Measurements from ENCODE around the gene BMPER.

The BMPER gene

GRCh38 chr7:34138483-34138882 is 233.1 kb downstream of the BMPER start:
- Histone ChIP-seq H3K9ac (ENCODE audit: low read length) (no peak overlapping the region), H3K4me3 (ENCODE audit: low read depth in 1 of 2, low read length in 2 of 2) (no peak overlapping the region), H3K27ac (ENCODE audit: low read depth, low read length) (no peak overlapping the region), H3K27me3 (ENCODE audit: control insufficient read depth in 1 of 2, insufficient read depth in 2 of 2, low read length in 2 of 2) (no peaks in the 10 kb centered on the region), H3K36me3 (ENCODE audit: insufficient read depth, low read length) (no peaks in the 10 kb centered on the region), H3K9me3 (ENCODE audit: low read length) (no peaks in the 10 kb centered on the region), H3K4me1 (ENCODE audit: insufficient read depth, low read length) (no peaks in the 10 kb centered on the region)

DNA sequence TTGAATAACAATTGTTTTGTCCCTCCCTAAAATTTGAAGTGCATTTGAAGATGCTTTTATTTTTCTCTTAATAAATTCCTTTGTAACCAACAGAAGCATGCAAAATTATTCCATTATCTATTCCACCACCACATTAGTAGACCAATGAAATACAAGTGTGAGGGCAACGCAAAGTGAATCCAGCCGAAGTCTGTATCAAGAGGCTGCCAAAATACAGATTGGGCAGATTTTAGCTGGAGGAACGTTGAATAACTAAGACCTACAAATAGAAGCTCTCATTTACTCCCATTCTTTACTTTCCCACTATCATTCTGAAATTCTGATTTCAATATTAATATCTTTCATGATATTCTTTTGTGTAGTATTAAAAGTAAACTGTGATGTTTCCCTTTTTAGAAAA is 233.7 kb downstream of the BMPER start:
- Histone ChIP-seq H3K36me3 (ENCODE audit: insufficient read depth, low read length) (no peaks in the 10 kb centered on the region), H3K4me3 (ENCODE audit: low read depth in 1 of 2, low read length in 2 of 2) (no peak overlapping the region), H3K4me1 (ENCODE audit: insufficient read depth, low read length) (no peaks in the 10 kb centered on the region), H3K9me3 (ENCODE audit: low read length) (no peaks in the 10 kb centered on the region), H3K27ac (ENCODE audit: low read depth, low read length) (no peak overlapping the region), H3K27me3 (ENCODE audit: control insufficient read depth in 1 of 2, insufficient read depth in 2 of 2, low read length in 2 of 2) (no peaks in the 10 kb centered on the region), H3K9ac (ENCODE audit: low read length) (no peak overlapping the region)

DNA sequence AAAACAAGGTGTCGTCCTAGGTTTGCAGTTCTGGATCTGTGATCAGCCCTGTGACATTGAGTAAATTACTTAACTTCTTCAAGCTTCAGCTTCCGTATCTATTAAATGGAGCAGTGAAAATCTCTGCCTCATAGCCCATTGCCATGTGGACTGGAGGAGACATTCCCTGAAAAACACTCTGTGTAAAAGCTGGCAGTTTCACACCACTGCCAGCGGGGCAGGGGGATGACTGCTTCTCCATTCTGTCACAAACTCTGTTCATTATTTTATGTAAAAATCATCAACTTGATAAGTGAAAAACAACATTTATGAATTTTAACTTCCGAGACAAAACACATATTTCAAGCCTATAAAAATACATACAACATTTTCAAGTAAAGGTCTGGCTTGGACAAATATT is 234.7 kb downstream of the BMPER start:
- Histone ChIP-seq H3K9me3 (ENCODE audit: low read length) (no peaks in the 10 kb centered on the region), H3K4me1 (ENCODE audit: insufficient read depth, low read length) (no peaks in the 10 kb centered on the region), H3K27ac (ENCODE audit: low read depth, low read length) (no peak overlapping the region), H3K36me3 (ENCODE audit: insufficient read depth, low read length) (no peaks in the 10 kb centered on the region), H3K27me3 (ENCODE audit: control insufficient read depth in 1 of 2, insufficient read depth in 2 of 2, low read length in 2 of 2) (no peaks in the 10 kb centered on the region), H3K9ac (ENCODE audit: low read length) (no peak overlapping the region), H3K4me3 (ENCODE audit: low read depth in 1 of 2, low read length in 2 of 2) (no peak overlapping the region)

GRCh38 chr7:34143402-34143801 is 238.1 kb downstream of the BMPER start:
- Histone ChIP-seq H3K36me3 (ENCODE audit: insufficient read depth, low read length) (no peaks in the 10 kb centered on the region), H3K9ac (ENCODE audit: low read length) (no peak overlapping the region), H3K9me3 (ENCODE audit: low read length) (no peaks in the 10 kb centered on the region), H3K27ac (ENCODE audit: low read depth, low read length) (no peak overlapping the region), H3K4me1 (ENCODE audit: insufficient read depth, low read length) (no peaks in the 10 kb centered on the region), H3K27me3 (ENCODE audit: control insufficient read depth in 1 of 2, insufficient read depth in 2 of 2, low read length in 2 of 2) (no peaks in the 10 kb centered on the region), H3K4me3 (ENCODE audit: low read depth in 1 of 2, low read length in 2 of 2) (no peak overlapping the region)

GRCh38 chr7:34145603-34146002 is 240.3 kb downstream of the BMPER start:
- Histone ChIP-seq H3K4me3 (ENCODE audit: low read depth in 1 of 2, low read length in 2 of 2) (no peak overlapping the region), H3K4me1 (ENCODE audit: insufficient read depth, low read length) (no peaks in the 10 kb centered on the region), H3K9me3 (ENCODE audit: low read length) (no peaks in the 10 kb centered on the region), H3K27ac (ENCODE audit: low read depth, low read length) (no peak overlapping the region), H3K27me3 (ENCODE audit: control insufficient read depth in 1 of 2, insufficient read depth in 2 of 2, low read length in 2 of 2) (no peaks in the 10 kb centered on the region), H3K36me3 (ENCODE audit: insufficient read depth, low read length) (no peaks in the 10 kb centered on the region), H3K9ac (ENCODE audit: low read length) (no peak overlapping the region)

DNA sequence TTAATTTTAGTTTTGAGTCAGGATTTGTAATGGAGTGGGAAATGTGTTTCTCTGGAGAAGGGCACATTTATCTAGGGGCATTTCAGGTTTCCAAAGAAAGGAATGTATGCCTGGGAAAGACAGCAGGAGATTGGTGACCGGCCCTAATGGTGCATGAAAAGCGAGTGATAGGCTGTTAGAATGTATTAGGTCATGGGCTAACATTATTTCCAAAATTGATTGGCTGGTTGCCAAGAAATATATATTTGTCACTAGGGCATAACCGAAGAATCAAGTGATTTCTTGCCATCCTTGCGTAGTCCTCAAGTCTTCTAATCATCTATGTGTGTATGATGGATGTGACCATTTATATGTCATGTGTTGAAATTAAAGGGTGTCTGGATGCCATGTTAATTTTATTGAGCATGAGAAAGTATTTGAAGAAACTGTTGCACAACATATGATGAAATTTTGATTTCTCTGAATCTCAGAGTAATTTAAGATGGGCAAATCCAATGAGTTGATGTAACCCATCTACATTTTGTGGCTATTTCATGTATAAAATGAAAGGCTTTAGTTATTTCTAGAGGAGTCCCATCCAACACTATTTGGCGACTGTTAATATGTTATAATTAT is 248.4 kb downstream of the BMPER start:
- no peak overlapping the region for H3K4me3 ChIP-seq (ENCODE audit: low read depth in 1 of 2, low read length in 2 of 2)

GRCh38 chr7:34155220-34155908 is 250.0 kb downstream of the BMPER start:
- H3K9ac ChIP-seq (ENCODE audit: low read length), result no peak overlapping the region
- H3K4me3 ChIP-seq (ENCODE audit: low read depth in 1 of 2, low read length in 2 of 2), result no peak overlapping the region
- no peaks in the 10 kb centered on the region for H3K27me3 ChIP-seq (ENCODE audit: control insufficient read depth in 1 of 2, insufficient read depth in 2 of 2, low read length in 2 of 2)
- no peak overlapping the region for H3K27ac ChIP-seq (ENCODE audit: low read depth, low read length)
- no peaks in the 10 kb centered on the region for H3K36me3 ChIP-seq (ENCODE audit: insufficient read depth, low read length)
- no peaks in the 10 kb centered on the region for H3K9me3 ChIP-seq (ENCODE audit: low read length)
- peaks cover 10% of the 10 kb centered on the region for H3K4me1 ChIP-seq (ENCODE audit: insufficient read depth, low read length)

More for the DNA sequence above, 248.4 kb downstream of the BMPER start:
- Histone ChIP-seq H3K36me3 (ENCODE audit: insufficient read depth, low read length) (no peaks in the 10 kb centered on the region), H3K9me3 (ENCODE audit: low read length) (no peaks in the 10 kb centered on the region), H3K27ac (ENCODE audit: low read depth, low read length) (no peak overlapping the region), H3K4me1 (ENCODE audit: insufficient read depth, low read length) (peaks cover 4% of the 10 kb centered on the region), H3K27me3 (ENCODE audit: control insufficient read depth in 1 of 2, insufficient read depth in 2 of 2, low read length in 2 of 2) (no peaks in the 10 kb centered on the region), H3K9ac (ENCODE audit: low read length) (no peak overlapping the region)

- H3K27me3 ChIP-seq (ENCODE audit: control insufficient read depth in 1 of 2, insufficient read depth in 2 of 2, low read length in 2 of 2), result no peaks in the 10 kb centered on the region
- H3K9me3 ChIP-seq (ENCODE audit: low read length), result no peaks in the 10 kb centered on the region
- no peak overlapping the region for H3K9ac ChIP-seq (ENCODE audit: low read length)
- H3K27ac ChIP-seq (ENCODE audit: low read depth, low read length), result no peak overlapping the region
- H3K36me3 ChIP-seq (ENCODE audit: insufficient read depth, low read length), result no peaks in the 10 kb centered on the region
- H3K4me3 ChIP-seq (ENCODE audit: low read depth in 1 of 2, low read length in 2 of 2), result no peak overlapping the region
- peaks cover 10% of the 10 kb centered on the region for H3K4me1 ChIP-seq (ENCODE audit: insufficient read depth, low read length)
These were observed 251.0 kb downstream of the BMPER start for GRCh38 chr7:34156336-34156735.

DNA sequence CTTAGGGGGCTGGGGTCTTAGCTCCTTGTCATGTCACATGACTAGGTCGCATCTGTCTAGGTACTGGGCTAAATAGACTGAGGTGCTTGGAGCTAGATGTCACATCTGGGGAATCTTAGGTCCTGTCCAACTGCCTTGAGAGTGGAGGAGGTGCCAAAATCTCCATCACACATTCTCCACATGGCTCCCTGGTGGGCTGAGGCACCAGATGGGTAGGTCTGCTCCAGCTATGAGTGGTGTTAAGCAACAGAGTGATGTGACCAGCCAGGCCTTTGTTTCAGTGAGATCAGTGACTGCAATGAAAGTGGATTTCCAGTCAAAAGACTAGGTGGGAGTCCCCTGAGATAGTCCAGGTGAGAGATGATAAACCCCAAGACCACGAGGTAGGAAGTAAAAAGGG is 251.8 kb downstream of the BMPER start:
- H3K27me3 ChIP-seq (ENCODE audit: control insufficient read depth in 1 of 2, insufficient read depth in 2 of 2, low read length in 2 of 2), result no peaks in the 10 kb centered on the region
- peaks cover 10% of the 10 kb centered on the region for H3K4me1 ChIP-seq (ENCODE audit: insufficient read depth, low read length)
- no peaks in the 10 kb centered on the region for H3K9me3 ChIP-seq (ENCODE audit: low read length)
- H3K36me3 ChIP-seq (ENCODE audit: insufficient read depth, low read length), result no peaks in the 10 kb centered on the region
- H3K27ac ChIP-seq (ENCODE audit: low read depth, low read length), result no peak overlapping the region
- no peak overlapping the region for H3K9ac ChIP-seq (ENCODE audit: low read length)
- H3K4me3 ChIP-seq (ENCODE audit: low read depth in 1 of 2, low read length in 2 of 2), result no peak overlapping the region

DNA sequence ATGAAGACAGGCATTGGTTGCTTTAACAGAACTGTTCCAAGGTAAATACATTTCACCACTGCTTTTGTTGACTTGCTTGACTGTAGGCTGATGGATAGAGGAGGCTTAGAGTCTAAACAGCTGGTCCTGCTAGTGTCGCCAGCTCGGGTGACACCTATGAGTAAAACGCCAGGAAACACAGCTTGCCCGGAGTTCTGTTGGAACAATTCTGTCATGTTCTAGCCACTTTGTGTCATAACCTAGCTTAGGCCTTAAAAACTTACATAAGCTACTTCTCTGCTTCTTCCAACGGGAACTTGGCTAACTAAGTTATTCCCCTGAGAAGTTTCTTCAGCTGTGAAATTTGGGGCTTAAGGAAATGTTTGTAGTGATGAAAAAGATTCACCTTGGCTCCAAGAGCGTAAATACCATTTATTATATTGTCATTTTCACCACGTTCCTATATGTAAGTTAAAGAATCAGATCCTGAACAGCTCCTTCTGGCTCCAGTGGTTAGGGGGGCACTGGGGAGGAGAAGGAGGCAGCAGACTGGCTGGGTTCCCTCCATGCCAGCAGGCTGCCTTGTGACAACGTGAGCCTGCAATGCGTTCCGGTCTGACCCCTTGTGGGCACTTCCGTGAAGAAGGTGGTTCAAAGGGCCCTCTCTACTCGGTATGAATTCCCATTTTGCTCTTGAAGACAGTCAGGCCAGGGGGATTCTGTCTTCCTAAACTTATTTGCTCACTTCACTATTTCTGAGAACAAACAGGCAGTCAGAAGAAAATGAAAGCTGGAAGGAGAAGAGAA is 253.2 kb downstream of the BMPER start:
- no peaks in the 10 kb centered on the region for H3K36me3 ChIP-seq (ENCODE audit: insufficient read depth, low read length)
- H3K4me1 ChIP-seq (ENCODE audit: insufficient read depth, low read length), result peaks cover 10% of the 10 kb centered on the region
- H3K9ac ChIP-seq (ENCODE audit: low read length), result no peak overlapping the region
- H3K27ac ChIP-seq (ENCODE audit: low read depth, low read length), result no peak overlapping the region
- H3K4me3 ChIP-seq (ENCODE audit: low read depth in 1 of 2, low read length in 2 of 2), result peak overlapping the region in 1 of 2 donors; percentile 11
- H3K9me3 ChIP-seq (ENCODE audit: low read length), result no peaks in the 10 kb centered on the region
- H3K27me3 ChIP-seq (ENCODE audit: control insufficient read depth in 1 of 2, insufficient read depth in 2 of 2, low read length in 2 of 2), result no peaks in the 10 kb centered on the region

GRCh38 chr7:34160261-34160752 is 255.0 kb downstream of the BMPER start:
- no peak overlapping the region for H3K27ac ChIP-seq (ENCODE audit: low read depth, low read length)
- H3K9ac ChIP-seq (ENCODE audit: low read length), result no peak overlapping the region
- no peaks in the 10 kb centered on the region for H3K27me3 ChIP-seq (ENCODE audit: control insufficient read depth in 1 of 2, insufficient read depth in 2 of 2, low read length in 2 of 2)
- no peak overlapping the region for H3K4me3 ChIP-seq (ENCODE audit: low read depth in 1 of 2, low read length in 2 of 2)
- H3K4me1 ChIP-seq (ENCODE audit: insufficient read depth, low read length), result peaks cover 10% of the 10 kb centered on the region
- no peaks in the 10 kb centered on the region for H3K36me3 ChIP-seq (ENCODE audit: insufficient read depth, low read length)
- no peaks in the 10 kb centered on the region for H3K9me3 ChIP-seq (ENCODE audit: low read length)
